ENCODE data around the gene WWOX. TPM values are rescaled to one million over a fixed set of nuclear protein-coding genes. Genes with fewer than 3 reads are reported as not detected.

WWOX gene
- total and polyA plus RNA-seq, 7 donors: 7.1 to 46.8 (median 16.1) TPM

GRCh38 chr16:78432451-78432850 is 333.0 kb downstream of the WWOX start:
- TF ChIP-seq, protein P1, sequence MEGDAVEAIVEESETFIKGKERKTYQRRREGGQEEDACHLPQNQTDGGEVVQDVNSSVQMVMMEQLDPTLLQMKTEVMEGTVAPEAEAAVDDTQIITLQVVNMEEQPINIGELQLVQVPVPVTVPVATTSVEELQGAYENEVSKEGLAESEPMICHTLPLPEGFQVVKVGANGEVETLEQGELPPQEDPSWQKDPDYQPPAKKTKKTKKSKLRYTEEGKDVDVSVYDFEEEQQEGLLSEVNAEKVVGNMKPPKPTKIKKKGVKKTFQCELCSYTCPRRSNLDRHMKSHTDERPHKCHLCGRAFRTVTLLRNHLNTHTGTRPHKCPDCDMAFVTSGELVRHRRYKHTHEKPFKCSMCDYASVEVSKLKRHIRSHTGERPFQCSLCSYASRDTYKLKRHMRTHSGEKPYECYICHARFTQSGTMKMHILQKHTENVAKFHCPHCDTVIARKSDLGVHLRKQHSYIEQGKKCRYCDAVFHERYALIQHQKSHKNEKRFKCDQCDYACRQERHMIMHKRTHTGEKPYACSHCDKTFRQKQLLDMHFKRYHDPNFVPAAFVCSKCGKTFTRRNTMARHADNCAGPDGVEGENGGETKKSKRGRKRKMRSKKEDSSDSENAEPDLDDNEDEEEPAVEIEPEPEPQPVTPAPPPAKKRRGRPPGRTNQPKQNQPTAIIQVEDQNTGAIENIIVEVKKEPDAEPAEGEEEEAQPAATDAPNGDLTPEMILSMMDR (IDR thresholded peaks at IDR 0.05): no peak
- TF ChIP-seq EP300 (IDR thresholded peaks at IDR 0.05) (no peak), POLR2AphosphoS5 (IDR thresholded peaks at IDR 0.05) (no peak), POLR2A (IDR thresholded peaks at IDR 0.05) (no peak)
- DNase-seq: no peak
- no peaks in the 10 kb centered on the region for H3K27me3 ChIP-seq
- no peaks in the 10 kb centered on the region for H3K9me3 ChIP-seq
- H3K4me1 ChIP-seq: no peaks in the 10 kb centered on the region
- no peak overlapping the region for H3K27ac ChIP-seq
- H3K36me3 ChIP-seq: no peaks in the 10 kb centered on the region
- intact Hi-C loops (cut with DNase I): no loop called here
- H3K4me3 ChIP-seq: no peak overlapping the region
- 96% methylated on average over 17 of the region's 17 CpGs for WGBS, 2 donors

DNA sequence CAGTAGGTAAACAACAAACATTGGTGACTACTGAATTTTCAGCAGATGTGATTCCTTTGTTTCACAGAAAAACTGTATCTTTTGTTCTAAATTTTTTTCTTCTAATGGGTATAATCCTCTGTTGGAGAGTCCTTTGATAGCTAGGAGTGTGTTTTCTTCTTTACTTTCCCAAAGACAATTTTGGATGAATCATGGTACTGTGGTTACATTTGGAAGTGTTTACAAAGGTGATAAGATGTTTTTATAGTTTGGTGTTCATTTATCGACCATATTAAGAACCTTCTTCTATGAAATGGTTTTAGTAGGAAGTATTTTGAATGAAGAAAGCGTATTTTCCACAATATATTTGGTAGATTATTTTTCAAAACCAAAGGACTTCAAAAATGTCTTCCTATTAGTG is 333.7 kb downstream of the WWOX start:
- 74 to 91% methylated on average over 2 of the region's 2 CpGs for WGBS, 2 donors
- Histone ChIP-seq H3K27ac (no peak overlapping the region), H3K36me3 (no peaks in the 10 kb centered on the region), H3K9me3 (no peaks in the 10 kb centered on the region), H3K27me3 (no peaks in the 10 kb centered on the region), H3K4me3 (no peak overlapping the region), H3K4me1 (no peaks in the 10 kb centered on the region)
- no peak for DNase-seq
- intact Hi-C loops (cut with DNase I): no loop called here
- TF ChIP-seq, protein P1 (IDR thresholded peaks at IDR 0.05): no peak
- no peak for TF ChIP-seq POLR2A (IDR thresholded peaks at IDR 0.05)

- no peak overlapping the region for H3K4me3 ChIP-seq
- no peaks in the 10 kb centered on the region for H3K36me3 ChIP-seq
- no peaks in the 10 kb centered on the region for H3K9me3 ChIP-seq
- no peaks in the 10 kb centered on the region for H3K27me3 ChIP-seq
- 92 to 97% methylated on average over 4 of the region's 4 CpGs for WGBS, 2 donors
- no peak for DNase-seq
- H3K4me1 ChIP-seq: no peaks in the 10 kb centered on the region
- intact Hi-C loops (cut with DNase I): no loop called here
- no peak for TF ChIP-seq EP300 (IDR thresholded peaks at IDR 0.05)
- no peak for TF ChIP-seq POLR2A (IDR thresholded peaks at IDR 0.05)
- TF ChIP-seq POLR2AphosphoS5 (IDR thresholded peaks at IDR 0.05): no peak
- TF ChIP-seq, protein P1 (IDR thresholded peaks at IDR 0.05): no peak
- no peak overlapping the region for H3K27ac ChIP-seq
Observed at GRCh38 chr16:78434401-78434800, 334.9 kb downstream of the WWOX start.

GRCh38 chr16:78435260-78435659 is 335.8 kb downstream of the WWOX start:
- DNase-seq: no peak
- H3K4me3 ChIP-seq: no peak overlapping the region
- no peaks in the 10 kb centered on the region for H3K4me1 ChIP-seq
- TF ChIP-seq EP300 (IDR thresholded peaks at IDR 0.05) (no peak), POLR2AphosphoS5 (IDR thresholded peaks at IDR 0.05) (no peak), POLR2A (IDR thresholded peaks at IDR 0.05) (no peak)
- TF ChIP-seq, protein P1 (IDR thresholded peaks at IDR 0.05): no peak
- no peaks in the 10 kb centered on the region for H3K27me3 ChIP-seq
- H3K27ac ChIP-seq: no peak overlapping the region
- H3K36me3 ChIP-seq: no peaks in the 10 kb centered on the region
- 95 to 96% methylated on average over 4 of the region's 4 CpGs for WGBS, 2 donors
- H3K9me3 ChIP-seq: no peaks in the 10 kb centered on the region
- intact Hi-C loops (cut with DNase I): no loop called here

- H3K4me3 ChIP-seq: no peak overlapping the region
- H3K9me3 ChIP-seq: no peaks in the 10 kb centered on the region
- no peak for DNase-seq
- intact Hi-C loops (cut with DNase I): no loop called here
- WGBS, 2 donors: 94 to 95% methylated on average over 10 of the region's 10 CpGs
- no peaks in the 10 kb centered on the region for H3K27me3 ChIP-seq
- no peak for TF ChIP-seq POLR2A (IDR thresholded peaks at IDR 0.05)
- TF ChIP-seq EP300 (IDR thresholded peaks at IDR 0.05): no peak
- TF ChIP-seq, protein P1 (IDR thresholded peaks at IDR 0.05): no peak
- TF ChIP-seq POLR2AphosphoS5 (IDR thresholded peaks at IDR 0.05): no peak
- no peaks in the 10 kb centered on the region for H3K4me1 ChIP-seq
- no peaks in the 10 kb centered on the region for H3K36me3 ChIP-seq
- no peak overlapping the region for H3K27ac ChIP-seq
Observed at GRCh38 chr16:78436023-78436422, 336.6 kb downstream of the WWOX start.
